DMS 273 treated with DMSO at 0.1 percent for 48 hours (cell line): Measurements from ENCODE around the gene BARX1.

ENCODE experiments used
- DNase-seq: peaks from one replicate; lab custom pipeline; 2025; lab: John Stamatoyannopoulos, UW

BARX1 gene

DNA sequence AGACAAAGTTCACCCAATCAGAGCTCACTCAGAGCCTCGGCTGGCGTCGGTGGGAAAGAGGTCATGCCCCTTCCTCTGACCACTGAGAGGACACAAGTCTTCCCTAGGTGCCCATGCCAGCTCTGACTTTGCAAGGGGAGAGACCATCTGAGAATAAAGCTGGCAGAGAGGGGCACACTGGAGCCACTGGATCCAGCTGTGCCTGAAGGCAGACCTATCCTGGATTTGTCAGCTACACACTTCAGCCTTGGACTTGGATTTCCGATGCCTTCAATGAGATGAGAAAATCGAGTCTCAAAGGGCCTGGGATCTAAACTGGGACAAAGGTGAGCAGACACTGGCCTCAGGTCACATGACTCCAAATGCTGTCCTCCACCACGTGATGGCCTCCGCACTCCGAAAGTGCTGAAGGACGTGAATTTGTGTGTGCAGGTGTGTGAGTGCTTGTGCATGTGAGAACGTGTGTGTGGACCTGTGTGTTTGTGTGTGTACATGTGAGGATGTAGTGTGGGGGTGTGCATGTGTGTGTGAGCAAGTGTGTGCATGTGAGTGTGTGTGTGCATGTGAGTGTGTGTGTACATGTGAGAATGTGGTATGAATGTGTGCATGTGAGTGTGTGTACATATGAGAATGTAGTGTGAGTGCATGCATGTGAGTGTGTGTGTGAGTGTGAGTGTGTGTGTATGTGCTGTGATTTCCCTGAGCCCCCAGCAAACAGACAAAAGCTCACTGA is 37.9 kb downstream of the BARX1 start:
- DNase-seq, result no peak

DNA sequence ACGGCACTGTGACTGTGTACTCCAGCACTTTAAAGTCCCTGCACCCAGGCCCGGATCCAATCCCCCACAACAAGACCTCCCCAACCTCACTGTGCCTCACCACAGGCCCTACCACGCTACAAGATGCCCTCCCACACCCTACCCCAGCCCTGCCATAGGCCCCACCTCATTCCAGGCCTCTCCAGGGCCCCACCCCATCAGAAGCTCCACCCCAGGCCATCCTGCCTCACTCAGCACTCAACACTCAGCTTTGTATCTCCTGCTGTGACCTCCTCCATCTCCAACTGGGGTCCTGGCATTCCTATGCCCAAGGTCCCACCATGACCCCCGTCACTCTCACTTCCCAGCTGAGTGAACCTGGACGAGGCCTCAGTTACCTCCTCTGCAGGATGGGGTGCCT is 38.8 kb downstream of the BARX1 start:
- no peak for DNase-seq

DNA sequence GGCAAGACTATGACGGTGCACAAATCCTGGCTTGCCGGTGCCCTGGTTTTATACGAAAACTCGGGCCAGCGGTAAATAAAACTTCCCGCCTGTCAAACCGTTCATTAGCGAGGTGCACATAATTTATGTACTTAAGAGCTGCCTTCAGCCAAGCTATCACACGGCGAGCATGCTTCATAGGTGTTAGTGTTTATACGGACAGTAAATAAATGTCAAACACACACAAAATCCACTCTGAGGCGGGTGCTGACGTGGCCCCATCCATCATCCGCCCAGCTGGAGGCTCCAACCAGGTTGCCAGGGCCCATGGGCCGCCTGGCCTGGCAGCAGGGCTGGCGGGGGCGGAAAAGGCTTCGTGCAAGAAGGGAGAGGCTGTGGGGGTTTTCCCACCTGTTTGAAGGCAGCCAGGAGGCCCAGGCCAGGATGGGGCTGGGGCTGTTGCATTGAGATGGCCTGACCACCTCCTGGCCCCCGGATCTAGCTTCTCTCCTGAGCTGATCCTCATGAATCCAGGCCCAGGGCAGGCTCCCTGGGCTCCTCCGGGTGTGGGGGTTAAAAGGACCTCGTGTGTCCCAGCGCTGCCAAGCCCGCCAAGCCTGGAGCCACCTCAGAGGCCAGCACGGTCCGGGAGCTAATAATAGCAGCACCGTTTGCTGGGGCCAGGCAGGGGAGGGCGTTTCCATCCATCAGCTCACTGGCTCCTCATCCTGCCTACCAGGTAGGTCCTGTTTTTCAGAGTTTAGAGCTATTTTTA is 43.2 kb downstream of the BARX1 start:
- no peak for DNase-seq

DNA sequence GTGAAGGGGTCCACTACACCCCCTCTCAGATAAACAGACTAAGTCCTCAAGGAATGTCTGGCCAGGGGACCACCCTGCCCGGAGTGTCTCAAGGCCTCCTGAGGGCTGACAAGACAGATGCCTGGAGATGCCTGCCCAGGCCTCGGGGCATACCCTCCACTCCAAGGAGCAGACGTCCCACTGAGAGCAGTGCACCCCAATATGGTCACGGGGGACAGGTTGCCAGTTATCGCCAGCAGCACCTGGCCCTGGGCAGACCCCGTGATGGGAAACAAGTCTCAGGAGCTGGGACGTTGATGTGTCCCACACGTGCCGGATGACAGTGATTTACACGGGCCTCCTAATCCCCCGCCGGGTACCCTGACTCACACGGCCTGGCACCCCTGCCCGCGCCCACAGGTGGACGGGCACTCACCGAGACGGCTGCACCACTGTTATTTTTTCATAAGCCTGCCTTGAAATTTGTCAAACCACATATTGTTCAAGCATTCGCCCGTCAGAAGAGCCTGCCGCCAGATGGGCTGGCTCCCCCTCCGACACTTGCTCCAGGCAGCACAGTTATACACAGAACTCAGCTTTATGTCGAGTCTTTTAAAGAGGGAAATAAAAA is 43.9 kb downstream of the BARX1 start:
- DNase-seq, result no peak

DNA sequence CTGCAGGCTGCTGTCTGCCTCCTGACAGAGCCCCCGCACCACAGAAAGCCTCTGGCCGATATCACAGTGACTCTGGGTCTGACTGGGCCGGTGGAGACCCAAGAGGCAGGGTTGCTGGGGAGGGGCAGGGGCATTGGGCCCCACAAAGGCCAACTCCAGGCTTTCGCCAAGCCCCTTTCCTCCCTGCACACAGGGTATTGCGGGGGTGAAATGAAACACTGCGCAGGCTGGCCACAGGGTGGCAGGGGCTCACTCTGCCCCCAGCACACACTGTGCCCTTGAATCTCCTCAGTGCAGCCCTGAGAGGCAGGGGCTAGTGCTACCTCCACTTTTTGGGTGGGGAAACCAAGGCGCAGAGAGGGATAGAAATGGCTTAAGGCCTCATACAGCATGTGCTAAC is 44.6 kb downstream of the BARX1 start:
- no peak for DNase-seq

DNA sequence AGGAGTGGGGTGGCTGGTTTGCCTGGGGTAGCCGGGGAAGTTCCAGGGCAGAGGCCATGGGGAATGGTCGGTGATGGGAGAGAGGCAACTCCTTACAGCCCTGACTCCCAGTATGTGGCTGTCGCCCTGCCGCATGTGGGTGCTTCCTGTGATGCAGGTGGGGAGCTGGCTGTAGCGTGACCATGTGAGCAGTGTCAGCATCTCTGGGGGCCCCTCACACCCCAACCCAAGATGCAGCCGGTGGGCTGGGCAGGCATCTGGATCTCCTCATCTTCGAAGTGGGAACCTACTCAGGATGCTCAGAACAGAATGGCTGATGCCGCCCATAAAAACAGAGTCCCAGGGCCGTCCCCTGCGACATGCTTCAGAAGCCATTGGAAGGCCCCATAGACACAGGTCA is 45.0 kb downstream of the BARX1 start:
- no peak for DNase-seq

DNA sequence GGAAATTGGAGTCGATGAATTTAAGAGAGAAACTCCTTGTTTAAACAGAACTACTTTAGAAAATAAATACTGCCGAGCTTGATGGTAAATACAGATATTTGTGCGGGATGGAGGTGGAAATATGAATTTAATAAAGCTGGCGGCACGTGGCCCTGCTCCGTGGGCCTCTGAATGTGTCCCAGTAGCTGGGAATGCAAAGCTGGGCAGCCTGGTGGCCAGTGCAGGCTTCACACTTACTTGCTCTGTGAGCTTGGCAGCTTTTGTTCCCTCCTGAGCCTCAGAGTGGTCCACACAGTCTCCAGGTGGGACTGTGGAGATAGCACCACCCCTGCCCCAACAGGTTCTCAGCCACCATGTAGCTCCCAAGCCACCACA is 45.9 kb downstream of the BARX1 start:
- no peak for DNase-seq

DNA sequence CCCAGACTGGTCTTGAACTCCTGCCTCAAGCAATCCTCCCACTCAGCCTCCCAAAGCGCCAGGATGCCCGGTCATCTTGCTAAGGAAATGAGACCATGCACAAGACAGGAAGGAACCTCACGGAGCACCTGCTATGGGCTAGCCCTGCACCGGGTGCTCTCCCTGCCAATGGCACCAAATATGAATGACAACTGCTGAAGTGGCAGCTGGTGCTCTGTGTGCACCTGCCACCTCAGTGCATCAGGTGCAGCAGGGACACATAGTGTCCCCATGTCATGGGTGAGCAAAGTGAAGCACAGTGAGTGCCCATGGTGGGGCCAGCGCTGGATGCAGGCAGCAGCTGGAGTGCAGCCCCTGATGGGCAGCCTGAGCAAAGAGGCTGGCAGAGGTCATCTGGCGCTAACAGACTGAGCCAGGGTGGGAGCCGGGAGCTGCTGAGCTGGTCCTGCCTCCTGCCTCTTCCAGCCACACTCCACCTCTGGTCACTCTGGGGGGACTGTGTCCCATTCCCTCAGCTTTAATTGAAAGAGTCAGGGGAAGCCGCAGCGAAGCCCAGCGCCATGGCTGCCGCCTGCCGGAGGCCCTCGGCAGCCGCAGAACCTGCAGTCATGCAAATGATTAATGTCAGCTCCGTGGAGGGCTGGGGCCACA is 46.4 kb downstream of the BARX1 start:
- DNase-seq, result no peak

DNA sequence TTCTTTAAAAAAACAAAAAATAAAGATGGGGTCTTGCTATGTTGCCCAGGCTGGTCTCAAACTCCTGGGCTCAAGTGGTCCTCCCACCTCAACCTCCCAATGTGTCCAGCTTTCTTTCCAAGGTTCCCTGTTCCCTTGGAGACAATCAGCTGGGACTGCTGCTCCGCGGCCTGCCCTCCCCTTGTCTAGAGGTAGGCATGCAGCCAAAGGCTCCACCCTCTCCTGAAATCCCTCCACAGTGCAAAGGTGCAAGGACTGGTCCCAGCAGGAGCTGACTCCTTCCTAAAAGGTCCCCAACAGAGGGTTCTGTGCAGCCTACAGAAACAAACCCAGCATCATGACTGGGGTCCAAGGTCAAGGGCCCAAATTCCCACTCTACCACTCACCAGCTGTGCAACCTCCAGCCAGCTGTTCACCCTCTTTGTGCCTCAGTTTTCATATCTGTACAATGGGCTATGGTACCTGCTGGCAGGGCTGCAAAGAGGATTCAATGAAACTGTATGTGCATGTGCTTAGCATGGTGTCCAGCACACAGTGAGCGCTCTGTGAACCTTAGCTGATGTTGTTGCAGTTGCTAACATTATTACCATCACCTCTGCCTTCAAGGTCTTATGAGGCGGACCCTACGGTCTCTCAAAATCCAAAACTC is 47.5 kb downstream of the BARX1 start:
- no peak for DNase-seq

DNA sequence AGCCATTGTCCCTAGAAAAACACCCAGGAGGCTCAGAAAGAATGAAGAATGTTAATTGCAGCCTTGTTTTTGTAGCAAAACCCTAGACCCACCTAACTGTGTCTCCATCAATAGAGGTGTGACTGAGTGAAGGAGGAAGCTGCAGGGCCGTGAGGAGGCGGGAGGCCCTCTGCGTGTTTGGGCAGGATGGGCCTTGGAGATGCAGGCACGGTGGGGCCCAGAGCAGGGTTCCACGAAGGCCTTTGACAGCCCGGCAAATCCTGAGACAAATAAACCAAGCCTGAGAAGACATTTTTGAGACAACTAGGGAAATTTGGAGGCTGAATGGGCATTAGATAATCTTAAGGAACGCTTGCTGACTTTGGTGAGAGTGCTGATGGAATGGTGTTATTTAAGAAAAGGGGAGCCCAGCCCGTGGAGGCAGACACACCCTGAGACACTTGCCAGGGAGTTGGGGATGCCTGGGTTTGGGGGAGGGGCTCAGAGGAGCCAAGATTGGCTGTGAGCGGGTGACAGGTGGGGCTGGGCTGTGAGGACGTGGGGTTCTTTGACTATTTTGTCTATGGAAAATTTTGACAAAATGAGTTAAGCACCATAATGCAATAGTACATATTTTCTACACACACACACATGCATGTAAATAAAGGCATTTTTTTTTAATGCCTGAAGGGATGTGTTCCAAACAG is 48.8 kb downstream of the BARX1 start:
- no peak for DNase-seq

DNA sequence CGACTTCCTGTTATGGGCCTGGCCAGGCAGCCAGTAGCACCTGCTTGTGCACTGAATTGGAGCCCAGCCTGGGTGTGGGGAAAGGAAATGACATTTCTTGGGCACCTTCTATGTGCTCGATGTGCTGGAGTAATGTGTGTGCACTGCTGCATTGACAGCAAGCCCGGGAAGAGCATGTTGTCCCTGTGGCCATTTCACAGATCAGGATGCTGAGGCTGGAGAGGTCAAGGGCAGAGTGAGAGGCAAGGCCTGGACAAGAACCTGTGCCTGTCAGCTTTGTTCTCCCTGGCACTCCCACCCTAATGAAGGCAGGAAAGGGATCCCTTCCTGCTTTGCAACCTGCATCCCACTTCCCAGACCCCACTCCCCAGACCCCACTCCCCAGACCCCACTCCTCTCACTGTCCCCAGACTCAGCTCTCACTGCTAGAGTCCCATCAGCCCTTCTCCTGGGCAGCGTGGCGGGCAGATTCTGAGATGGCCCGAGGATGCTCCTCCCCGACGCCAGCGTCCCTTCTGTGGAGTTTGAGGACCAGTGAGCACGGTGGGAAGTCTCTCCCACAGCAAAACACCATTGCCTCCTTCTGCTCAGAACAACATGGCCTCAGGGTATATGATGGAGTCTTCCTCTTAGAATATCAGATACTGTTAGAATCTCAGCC is 49.6 kb downstream of the BARX1 start:
- DNase-seq, result no peak

DNA sequence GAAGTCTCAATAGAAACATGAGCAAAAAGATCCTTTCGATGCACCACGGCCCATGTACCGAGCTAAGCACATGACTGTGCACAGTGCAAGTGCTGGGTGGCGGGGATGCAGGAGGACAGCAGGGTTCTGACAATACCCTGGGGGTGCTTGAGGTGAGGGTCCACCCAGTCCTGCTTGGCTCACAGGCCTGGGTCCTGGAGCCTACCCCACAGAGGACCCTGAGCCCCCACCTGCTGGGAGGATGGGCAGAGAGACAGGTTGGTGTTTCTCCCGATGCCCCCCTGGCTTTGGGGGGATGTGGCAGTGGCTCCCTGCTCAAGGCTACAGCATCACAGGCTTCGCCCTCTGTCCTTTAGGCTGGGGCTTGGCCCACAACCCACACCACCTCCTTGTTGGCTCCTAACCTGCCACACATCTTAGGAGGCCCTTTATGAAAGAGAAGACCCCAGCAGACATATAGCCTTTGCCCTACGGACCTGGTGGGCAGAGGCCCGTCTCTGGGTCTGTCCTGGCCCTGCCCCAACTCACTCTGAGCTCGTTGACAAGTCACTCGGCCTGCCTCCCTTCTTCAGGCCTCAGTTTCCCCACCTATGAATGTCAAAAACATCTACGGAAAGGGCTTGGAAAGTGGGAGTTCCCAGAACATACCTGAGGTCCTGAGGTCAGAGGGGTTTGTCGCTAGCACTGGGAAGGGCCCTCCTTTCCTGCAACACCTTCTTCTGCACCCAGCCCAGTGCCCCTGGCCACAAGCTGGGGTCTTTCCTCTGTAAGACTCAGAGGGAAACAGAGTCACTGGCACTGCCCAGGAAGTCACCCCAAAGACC is 50.3 kb downstream of the BARX1 start:
- DNase-seq, result no peak

DNA sequence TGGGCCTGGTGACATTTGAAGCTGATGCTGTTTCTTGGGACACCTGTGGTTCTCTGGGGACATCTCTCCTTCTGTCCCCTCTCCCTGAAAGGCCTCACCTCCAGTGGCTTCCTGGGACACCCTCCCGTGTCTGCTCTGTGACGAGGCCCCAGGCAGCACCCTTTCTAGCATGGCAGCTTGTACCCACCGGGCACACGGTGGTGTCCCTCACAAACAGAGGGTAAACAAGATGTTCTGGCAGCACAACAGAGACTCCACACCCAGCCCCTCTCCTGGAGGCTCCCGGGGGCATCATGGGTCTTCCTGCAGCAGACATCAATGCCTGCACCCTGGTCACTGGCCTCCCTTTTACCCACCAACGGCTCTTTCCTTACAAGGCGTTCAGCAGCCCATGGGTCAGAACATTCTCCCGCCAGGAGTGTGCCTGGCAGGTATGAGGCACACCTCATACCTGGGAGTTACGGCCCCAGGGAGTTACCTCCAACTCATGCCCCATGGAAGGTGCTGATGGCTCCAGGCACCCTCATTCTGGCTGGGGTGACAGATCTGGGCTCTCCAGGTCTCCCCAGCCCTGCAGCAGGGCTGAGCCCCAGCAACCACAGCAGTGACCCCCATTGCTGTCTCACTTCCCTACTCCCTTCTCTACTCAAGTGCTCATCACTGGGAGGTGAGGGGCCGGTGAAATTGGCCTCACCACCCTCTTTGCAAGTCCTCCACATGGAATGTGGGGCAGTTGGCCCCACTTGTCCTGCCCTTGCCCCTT is 51.1 kb downstream of the BARX1 start:
- no peak for DNase-seq

DNA sequence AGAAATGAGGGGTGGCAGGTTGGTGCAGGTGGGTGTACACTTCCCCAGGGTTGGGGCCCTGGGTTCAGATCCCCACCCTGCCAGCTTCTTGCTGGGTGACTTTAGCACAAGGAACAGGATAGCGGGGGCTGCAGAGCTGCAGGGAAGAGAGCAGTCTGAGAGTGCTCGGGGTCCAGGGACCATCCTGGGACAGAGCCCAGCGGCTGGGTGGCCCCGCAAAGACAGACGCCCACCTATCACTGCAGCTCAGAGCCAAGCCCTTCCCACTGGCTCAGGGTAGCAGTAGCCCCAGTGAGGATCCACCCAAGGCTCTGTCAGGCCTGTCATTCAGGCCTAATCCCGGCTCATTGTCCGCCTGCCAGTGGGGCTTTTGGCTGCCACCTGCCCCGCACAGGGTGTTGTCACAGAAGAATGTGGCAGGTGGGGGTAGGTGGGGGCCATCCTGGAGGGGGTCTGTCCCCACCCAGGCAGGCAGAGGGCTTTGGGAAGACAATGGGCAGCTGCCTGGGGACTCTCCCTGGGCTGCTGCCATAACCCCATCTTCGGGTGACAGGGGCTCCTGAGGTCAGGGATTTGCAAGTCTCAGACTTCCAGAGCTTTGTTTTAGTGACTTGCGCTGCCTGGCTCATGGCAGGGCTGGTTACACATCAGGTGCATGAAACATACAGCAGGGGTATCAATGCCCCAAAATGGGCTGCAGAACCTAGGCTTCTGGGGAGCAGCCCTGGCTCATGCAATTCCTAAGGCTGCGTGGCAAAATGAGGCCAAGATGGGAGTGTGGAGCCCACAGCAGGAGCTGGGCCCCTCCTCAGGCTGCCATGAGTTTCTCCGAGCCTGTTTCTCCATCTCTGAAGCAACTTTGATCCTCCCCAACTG is 52.1 kb downstream of the BARX1 start:
- no peak for DNase-seq

DNA sequence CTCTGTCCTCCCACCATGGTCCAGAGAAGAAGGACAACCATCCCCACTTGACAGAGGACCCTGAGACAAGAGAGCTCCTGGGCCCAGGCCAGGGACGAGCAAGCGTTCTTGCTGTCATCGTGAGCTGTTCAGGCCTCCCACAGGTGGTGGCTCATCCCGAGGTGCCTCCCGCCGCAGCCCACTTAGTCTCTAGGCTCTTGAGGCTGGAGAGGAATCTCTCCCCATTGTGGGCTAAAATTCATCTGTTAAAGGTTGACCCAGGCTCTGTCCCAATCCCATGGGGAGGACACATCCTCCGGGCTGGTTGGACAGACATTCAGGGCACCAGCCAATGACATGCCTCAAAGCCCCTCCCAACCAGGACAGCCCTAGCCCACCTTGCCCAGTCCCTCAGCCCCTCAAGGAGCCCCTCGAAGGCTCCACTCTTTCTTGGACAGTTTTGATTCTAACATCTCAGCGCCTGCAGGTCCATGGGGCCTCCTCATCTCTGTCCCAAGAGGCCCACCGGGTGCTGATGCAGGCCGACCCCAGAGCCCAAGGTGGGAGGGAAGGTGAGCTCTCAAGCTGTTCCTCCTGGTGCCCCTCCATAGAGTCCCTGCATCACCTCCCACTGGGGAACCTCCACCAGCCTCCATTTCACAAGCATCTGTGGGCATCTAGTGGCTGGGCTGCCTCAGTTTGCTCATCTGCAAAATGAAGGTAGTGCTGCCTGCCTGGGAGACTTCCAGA is 52.9 kb downstream of the BARX1 start:
- no peak for DNase-seq
